CD4-positive, alpha-beta T cell treated with Interleukin-17A for 4 hours (primary cell): Measurements from ENCODE around the gene CTCF.

ENCODE experiments used
- DNase-seq: peaks from one replicate; pipeline ENCODE4 v3.0.0-alpha.2; 2020; ENCODE audit warnings: mixed read lengths

The CTCF gene

GRCh38 chr16:67655363-67655762 is 93.0 kb downstream of the CTCF start:
- DNase-seq: no peak

- no peak for DNase-seq
Measured at GRCh38 chr16:67656344-67657016, 94.2 kb downstream of the CTCF start.

GRCh38 chr16:67657017-67657608 is 94.8 kb downstream of the CTCF start:
- DNase-seq: no peak

- DNase-seq: no peak
Measured at GRCh38 chr16:67657751-67658518, 95.6 kb downstream of the CTCF start.

GRCh38 chr16:67658849-67659674 is 96.7 kb downstream of the CTCF start:
- DNase-seq: no peak

GRCh38 chr16:67659675-67660563 is 97.6 kb downstream of the CTCF start, which contains the start of gene ACD:
Gene ACD, minus strand, starts transcription at chr16:67660260. Its CDS starts 40 bp downstream, at chr16:67660220.
- DNase-seq: peak; percentile 93

- peak; percentile 96 for DNase-seq
Measured at GRCh38 chr16:67660564-67661028, 98.3 kb downstream of the CTCF start, which contains the start of gene PARD6A. Gene PARD6A, plus strand, starts transcription at chr16:67660960. Its CDS starts 79 bp downstream, at chr16:67661039.

DNA sequence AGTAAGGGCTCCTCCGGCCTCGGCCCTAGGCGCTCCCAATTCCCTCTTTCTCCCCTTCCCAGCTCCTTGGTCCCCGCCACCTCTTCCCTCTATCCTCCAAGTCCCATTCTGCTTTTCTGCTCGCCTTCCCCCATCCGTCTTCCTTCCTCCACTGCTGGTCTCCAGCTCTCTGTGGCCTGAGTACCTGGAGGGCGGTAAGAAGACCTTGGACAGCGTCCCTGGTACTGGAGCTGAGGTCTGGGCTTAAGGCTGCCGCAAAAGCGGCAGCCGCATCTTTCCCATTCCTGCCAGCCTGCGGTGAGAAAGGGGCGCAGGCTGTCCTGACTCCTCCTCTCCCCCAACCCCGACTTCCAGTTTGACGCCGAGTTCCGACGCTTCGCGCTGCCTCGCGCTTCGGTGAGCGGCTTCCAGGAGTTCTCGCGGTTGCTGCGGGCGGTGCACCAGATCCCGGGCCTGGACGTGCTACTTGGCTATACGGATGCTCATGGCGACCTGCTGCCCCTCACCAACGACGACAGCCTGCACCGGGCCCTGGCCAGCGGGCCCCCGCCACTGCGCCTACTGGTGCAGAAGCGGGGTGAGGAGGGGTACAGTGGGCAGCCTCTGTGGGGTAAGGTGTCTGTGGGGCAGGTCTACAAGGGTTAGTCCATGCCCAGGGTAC is 98.9 kb downstream of the CTCF start:
- no peak for DNase-seq

DNA sequence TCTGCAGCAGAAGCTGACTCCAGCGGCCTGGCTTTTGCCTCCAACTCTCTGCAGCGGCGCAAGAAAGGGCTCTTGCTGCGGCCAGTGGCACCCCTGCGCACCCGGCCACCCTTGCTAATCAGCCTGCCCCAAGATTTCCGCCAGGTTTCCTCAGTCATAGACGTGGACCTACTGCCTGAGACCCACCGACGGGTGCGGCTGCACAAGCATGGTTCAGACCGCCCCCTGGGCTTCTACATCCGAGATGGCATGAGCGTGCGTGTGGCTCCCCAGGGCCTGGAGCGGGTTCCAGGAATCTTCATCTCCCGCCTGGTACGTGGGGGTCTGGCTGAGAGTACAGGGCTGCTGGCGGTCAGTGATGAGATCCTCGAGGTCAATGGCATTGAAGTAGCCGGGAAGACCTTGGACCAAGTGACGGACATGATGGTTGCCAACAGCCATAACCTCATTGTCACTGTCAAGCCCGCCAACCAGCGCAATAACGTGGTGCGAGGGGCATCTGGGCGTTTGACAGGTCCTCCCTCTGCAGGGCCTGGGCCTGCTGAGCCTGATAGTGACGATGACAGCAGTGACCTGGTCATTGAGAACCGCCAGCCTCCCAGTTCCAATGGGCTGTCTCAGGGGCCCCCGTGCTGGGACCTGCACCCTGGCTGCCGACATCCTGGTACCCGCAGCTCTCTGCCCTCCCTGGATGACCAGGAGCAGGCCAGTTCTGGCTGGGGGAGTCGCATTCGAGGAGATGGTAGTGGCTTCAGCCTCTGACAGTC is 99.7 kb downstream of the CTCF start:
- DNase-seq: no peak

GRCh38 chr16:67662653-67663010 is 100.3 kb downstream of the CTCF start:
- no peak for DNase-seq

DNA sequence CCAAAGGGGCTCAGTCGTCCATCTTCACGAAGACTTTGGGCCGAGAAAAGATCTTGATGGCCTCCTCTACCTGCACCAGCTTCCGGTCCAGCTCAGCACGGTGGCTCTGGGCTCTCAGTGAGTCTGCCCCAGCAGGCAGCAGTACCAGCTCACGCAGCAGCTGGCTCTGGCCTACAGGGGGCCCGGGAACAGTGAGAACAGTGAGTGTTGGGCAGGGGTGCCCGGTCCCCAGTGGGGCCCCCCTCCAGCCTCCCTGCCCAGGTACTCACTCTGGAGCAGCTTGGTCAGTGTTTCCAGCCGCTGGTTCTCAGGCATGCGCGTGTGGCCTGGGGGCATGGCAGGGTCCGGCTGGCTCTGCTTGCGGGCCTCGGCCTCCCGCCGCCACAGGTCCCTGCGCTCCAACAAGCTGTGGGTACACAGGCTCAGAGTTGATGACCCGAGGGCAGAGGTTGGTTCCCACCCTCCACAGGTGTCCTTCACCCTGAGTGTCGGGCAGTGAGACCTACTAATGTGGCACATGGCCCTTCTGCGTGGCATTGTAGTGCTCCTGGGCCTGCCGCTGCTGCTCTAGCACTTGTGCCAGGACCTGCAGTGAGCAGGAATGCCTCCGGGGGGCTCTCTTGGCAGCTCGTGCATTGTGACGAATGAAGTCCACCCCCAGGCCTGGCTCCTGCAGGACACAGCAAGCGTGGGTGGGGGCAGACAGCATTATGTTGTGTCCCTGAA is 101.0 kb downstream of the CTCF start:
- peak; percentile 38 for DNase-seq

DNA sequence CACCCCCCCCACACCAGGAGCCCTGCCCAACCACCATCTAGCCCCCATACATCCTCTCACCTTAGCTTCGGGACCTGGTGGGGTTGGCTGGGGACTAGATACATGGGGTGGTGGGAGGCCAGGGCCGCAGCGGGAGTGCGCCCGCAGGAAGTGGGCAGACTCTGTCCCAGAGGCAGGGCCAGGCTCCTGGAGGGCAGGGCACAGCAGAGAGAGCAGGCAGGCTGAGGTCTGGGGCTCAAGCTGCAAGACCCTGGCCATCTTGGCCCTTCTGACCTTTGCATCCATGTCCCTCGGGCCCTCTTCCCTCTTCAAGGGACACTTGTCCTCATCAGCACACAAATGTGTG is 101.5 kb downstream of the CTCF start:
- no peak for DNase-seq

- DNase-seq: no peak
Measured at GRCh38 chr16:67664258-67664657, 101.9 kb downstream of the CTCF start.

DNA sequence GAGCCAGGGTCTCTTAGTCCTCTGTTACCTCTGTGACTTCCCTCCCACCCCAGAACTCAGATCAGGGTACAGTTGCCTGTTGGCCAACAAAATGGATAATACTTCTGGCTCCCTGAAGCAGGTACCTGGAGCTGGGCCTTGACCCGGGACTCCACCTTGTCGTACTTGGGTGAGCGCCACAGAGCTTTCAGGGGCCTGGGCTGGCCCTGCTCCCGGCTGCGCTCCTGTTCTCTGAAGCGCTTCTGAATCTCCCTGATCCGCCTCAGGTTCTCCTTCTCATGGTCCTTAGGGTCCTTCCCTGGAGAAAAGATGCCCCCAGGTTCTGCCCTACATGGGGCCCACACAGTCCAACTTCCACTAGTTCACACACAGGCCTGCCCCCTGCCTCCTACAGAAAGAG is 102.5 kb downstream of the CTCF start:
- no peak for DNase-seq

DNA sequence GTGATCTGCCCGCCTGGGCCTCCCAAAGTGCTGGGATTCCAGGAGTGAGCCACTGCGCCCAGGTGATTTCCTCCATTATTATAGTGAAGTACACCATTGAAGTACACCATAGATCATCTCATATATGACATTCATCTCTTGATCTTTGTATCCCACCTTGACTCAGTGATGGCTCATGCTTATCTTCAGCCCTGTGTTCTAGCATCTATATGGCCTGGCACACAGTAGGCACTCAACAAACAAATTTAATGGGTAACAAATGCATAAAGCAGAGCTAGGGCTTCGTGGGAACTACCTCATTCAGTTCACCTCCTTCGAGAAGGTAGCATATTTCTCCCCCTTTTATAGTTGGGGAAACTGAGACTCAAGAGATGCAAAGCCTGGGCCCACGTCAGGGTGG is 103.3 kb downstream of the CTCF start:
- no peak for DNase-seq

GRCh38 chr16:67666032-67666551 is 103.8 kb downstream of the CTCF start:
- no peak for DNase-seq

DNA sequence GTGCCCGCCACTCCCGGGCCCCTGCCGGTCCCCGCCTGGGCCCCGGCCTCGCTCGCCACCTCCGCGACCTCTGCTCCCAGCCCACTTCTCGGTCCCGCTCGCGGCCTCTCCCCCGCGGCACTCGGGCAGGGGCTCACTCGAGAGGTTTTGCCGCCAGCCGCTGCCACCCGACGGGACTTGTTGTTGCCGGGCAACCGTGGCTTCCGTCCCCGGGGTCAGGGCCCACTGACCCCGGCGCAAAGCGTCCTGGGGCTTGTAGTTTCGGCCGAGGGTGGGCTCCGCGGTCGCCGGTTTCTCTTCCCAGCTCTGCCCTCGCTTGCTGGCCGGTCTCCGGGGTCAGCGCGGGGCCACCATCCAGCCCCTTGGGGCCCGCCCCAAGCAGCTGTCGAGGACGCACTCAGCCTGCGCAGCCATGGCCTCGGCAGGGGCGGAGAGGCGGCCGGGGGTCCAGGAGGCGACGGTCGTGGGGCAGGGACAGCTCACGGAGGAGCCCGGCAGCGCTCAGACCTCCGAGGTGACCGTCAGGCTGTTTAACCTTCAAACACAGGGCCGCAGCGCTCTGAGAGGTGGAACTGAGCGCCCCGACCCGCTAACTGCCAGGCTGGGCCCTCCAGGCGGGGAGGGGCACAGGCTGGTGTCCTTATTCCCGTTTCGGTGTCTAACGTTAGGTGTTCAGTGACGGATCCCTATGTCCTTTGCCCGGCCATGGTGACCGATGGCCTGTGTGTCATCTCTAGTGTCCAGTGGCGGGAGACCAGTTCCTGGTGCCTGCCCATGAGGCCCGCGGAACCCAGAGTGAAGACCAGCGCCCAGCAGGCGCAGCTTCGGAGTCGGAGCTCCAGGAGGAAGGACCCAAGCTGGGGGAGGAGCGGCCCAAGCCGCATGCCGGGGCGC is 104.5 kb downstream of the CTCF start, which contains the start of the genes C16orf86 and ENKD1:
TSS of gene C16orf86 (plus strand) at position 256 of the 894 bp plus-strand sequence. CDS start at position 413, 157 bp downstream.
TSS of gene ENKD1 (minus strand) at position 192 of the 894 bp plus-strand sequence. CDS start 308 bp downstream, outside the sequence.
- peak; percentile 89 for DNase-seq

DNA sequence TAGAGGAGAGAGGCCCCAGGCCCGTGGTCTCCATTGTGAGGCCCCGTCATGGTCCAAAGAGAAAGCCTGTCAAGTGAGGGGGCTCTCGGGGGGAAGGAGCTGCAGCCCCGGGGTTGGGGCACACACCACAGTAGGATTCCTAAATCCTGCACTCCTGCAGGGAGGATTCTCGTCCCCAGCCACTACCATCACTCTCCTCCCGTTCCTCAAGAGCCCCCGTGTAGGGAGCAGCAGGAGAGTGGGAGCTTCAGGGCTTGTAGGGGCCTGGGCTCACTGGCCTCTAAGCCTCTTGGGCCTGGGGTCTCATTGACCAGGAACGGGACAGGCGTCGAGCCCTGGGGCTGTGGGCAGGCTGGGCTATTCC is 105.1 kb downstream of the CTCF start:
- DNase-seq: no peak
